BE2C (cell line): ENCODE measurements around the gene ICAM5.
"Not testable (repeated sequence)": the region's sequence is repeated elsewhere in the genome, so short reads cannot be mapped to it uniquely, and the experiment has no call there.

Experiments used
- DNase-seq: peaks from one replicate; pipeline ENCODE4 v3.0.0-alpha.2; 2020
- H3K27me3 ChIP-seq: fragments of 250-450 bp; sonication (Bioruptor Pico); 2 replicates; pipeline ENCODE4 v1.5.1; 2020; ENCODE audit warnings: mild to moderate bottlenecking
- H3K36me3 ChIP-seq: fragments of 250-450 bp; sonication (Bioruptor Pico); 2 replicates; pipeline ENCODE4 v1.5.1; 2020; ENCODE audit warnings: mild to moderate bottlenecking
- H3K4me1 ChIP-seq: fragments of 250-450 bp; sonication (Bioruptor Pico); 2 replicates; pipeline ENCODE4 v1.5.1; 2020
- H3K4me3 ChIP-seq: 2 replicates; pipeline ENCODE4 v1.5.1; 2011; ENCODE audit warnings: low read depth, low read length
- H3K9me3 ChIP-seq: fragments of 250-450 bp; sonication (Bioruptor Pico); 2 replicates; pipeline ENCODE4 v1.5.1; 2020
- CTCF ChIP-seq: IDR thresholded peaks from 2 replicates; pipeline ENCODE4 v1.5.1; 2012; ENCODE audit warnings: mild to moderate bottlenecking, low read depth, low read length

ICAM5 gene

GRCh38 chr19:10332158-10332964 lies 42.6 kb downstream of the ICAM5 start:
- no peaks in the 10 kb centered on the region for H3K4me1 ChIP-seq
- DNase-seq: no peak
- H3K36me3 ChIP-seq: peaks cover 44% of the 10 kb centered on the region

GRCh38 chr19:10332965-10333757 lies 43.4 kb downstream of the ICAM5 start, which contains the start of gene RAVER1:
RAVER1 (minus strand) TSS chr19:10333529; CDS start chr19:10333507, 22 bp downstream.
- H3K36me3 ChIP-seq: peaks cover 36% of the 10 kb centered on the region

More at GRCh38 chr19:10332158-10332964, 42.6 kb downstream of the ICAM5 start:
- Histone ChIP-seq H3K4me3 (peak overlapping the region; percentile 71), H3K9me3 (no peaks in the 10 kb centered on the region), H3K27me3 (no peaks in the 10 kb centered on the region)
- TF ChIP-seq CTCF: peak; percentile 24; the same call in 1 of the 2 replicates

GRCh38 chr19:10333758-10334587 lies 44.2 kb downstream of the ICAM5 start:
- H3K4me3 ChIP-seq: peak overlapping the region; percentile 71
- TF ChIP-seq CTCF: no peak
- DNase-seq: no peak

More at GRCh38 chr19:10332965-10333757, 43.4 kb downstream of the ICAM5 start, which contains the start of gene RAVER1:
- Histone ChIP-seq H3K4me1 (no peaks in the 10 kb centered on the region), H3K9me3 (no peaks in the 10 kb centered on the region), H3K27me3 (no peaks in the 10 kb centered on the region), H3K4me3 (peak within 1 kb of the TSS; percentile 71)
- peak; percentile 99 for DNase-seq
- TF ChIP-seq CTCF: no peak

GRCh38 chr19:10334588-10335351 lies 45.0 kb downstream of the ICAM5 start:
- peak; percentile 28; the same call in 1 of the 2 replicates for TF ChIP-seq CTCF
- peak; percentile 96 for DNase-seq
- H3K4me3 ChIP-seq: peak overlapping the region; percentile 71
- no peaks in the 10 kb centered on the region for H3K9me3 ChIP-seq
- H3K27me3 ChIP-seq: no peaks in the 10 kb centered on the region
- H3K36me3 ChIP-seq: peaks cover 20% of the 10 kb centered on the region
- no peaks in the 10 kb centered on the region for H3K4me1 ChIP-seq

More at GRCh38 chr19:10333758-10334587, 44.2 kb downstream of the ICAM5 start:
- Histone ChIP-seq H3K4me1 (no peaks in the 10 kb centered on the region), H3K36me3 (peaks cover 28% of the 10 kb centered on the region), H3K27me3 (no peaks in the 10 kb centered on the region), H3K9me3 (no peaks in the 10 kb centered on the region)

GRCh38 chr19:10335352-10335985 lies 45.7 kb downstream of the ICAM5 start:
- Histone ChIP-seq H3K4me3 (no peak overlapping the region; the same call in 1 of the 2 replicates), H3K9me3 (no peaks in the 10 kb centered on the region), H3K36me3 (peaks cover 13% of the 10 kb centered on the region), H3K27me3 (no peaks in the 10 kb centered on the region), H3K4me1 (no peaks in the 10 kb centered on the region)
- DNase-seq: no peak
- no peak for TF ChIP-seq CTCF

GRCh38 chr19:10336725-10337124 lies 47.0 kb downstream of the ICAM5 start:
- not testable (repeated sequence) for H3K9me3 ChIP-seq, H3K4me1 ChIP-seq, DNase-seq, H3K36me3 ChIP-seq, H3K27me3 ChIP-seq, H3K4me3 ChIP-seq
